Measurements from ENCODE around the gene CAMSAP2. TPM values are rescaled to one million over a fixed set of nuclear protein-coding genes. Genes with fewer than 3 reads are reported as not detected.
"Not testable (repeated sequence)": the region's sequence is repeated elsewhere in the genome, so short reads cannot be mapped to it uniquely, and the experiment has no call there.

Gene CAMSAP2
- total RNA-seq, 1 donor from 2014 or later: 27.9 TPM

- Mint-ChIP-seq H3K9me3 (ENCODE audit: low read depth) (peaks cover 4% of the 10 kb centered on the region), H3K27ac (no peak overlapping the region), H3K4me1 (ENCODE audit: low read depth) (peaks cover 24% of the 10 kb centered on the region), H3K36me3 (ENCODE audit: insufficient read depth) (peaks cover 7% of the 10 kb centered on the region), H3K27me3 (no peaks in the 10 kb centered on the region), H3K4me3 (ENCODE audit: low read depth) (peak overlapping the region; percentile 53)
- TF ChIP-seq CTCF (IDR thresholded peaks at IDR 0.05; ENCODE audit: unreplicated experiment): no peak
- DNase-seq (ENCODE audit: low spot score, unreplicated experiment): no peak
Measured at GRCh38 chr1:200741551-200742207, 3.0 kb downstream of the CAMSAP2 start.

DNA sequence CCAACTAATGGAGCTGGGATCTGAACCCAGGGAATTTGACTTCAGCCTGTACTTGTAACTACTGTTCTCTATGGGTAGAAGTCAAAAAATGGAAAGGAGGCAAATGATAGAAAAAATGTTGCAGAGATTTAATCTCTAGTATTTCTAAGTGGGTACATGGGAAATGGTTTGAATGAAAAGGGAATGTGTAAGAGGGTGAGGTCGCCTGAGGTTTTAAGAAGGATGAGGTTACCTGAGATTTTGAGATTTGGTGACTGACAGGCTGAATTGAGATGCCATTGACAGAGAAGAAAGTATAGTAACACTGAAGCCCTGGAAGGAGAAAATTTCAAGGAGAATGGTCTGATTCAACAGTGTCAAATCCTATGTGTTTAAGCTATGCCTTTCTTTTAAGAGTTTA, 5.5 kb downstream of the CAMSAP2 start:
- no peak for DNase-seq (ENCODE audit: low spot score, unreplicated experiment)
- no peak overlapping the region for H3K27ac Mint-ChIP-seq
- no peak for TF ChIP-seq CTCF (IDR thresholded peaks at IDR 0.05; ENCODE audit: unreplicated experiment)
- no peak overlapping the region for H3K4me3 Mint-ChIP-seq (ENCODE audit: low read depth)
- peaks cover 21% of the 10 kb centered on the region for H3K4me1 Mint-ChIP-seq (ENCODE audit: low read depth)
- peaks cover 14% of the 10 kb centered on the region for H3K36me3 Mint-ChIP-seq (ENCODE audit: insufficient read depth)
- no peaks in the 10 kb centered on the region for H3K27me3 Mint-ChIP-seq
- peaks cover 7% of the 10 kb centered on the region for H3K9me3 Mint-ChIP-seq (ENCODE audit: low read depth)

DNA sequence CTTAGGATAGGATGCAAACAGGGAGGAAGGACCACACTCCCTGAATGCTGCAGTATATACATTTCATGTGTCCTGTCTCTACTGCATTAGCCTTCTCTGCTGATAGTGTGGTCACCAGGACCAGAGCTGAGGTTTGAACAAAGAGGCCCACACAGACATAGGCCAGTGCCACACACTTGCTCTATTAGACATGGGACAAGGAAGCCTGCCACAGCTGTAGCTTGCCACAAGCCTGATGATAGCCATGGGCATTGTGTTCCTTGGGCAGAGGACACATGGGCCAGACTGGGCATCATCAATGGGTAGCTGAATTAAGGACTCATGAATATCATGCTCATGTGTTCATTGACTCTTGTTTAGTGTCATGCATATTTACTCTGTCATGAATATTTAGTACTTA, 10.4 kb downstream of the CAMSAP2 start:
- peaks cover 15% of the 10 kb centered on the region for H3K36me3 Mint-ChIP-seq (ENCODE audit: insufficient read depth)
- H3K27ac Mint-ChIP-seq: no peak overlapping the region
- no peaks in the 10 kb centered on the region for H3K4me1 Mint-ChIP-seq (ENCODE audit: low read depth)
- peaks cover 7% of the 10 kb centered on the region for H3K9me3 Mint-ChIP-seq (ENCODE audit: low read depth)
- TF ChIP-seq CTCF (IDR thresholded peaks at IDR 0.05; ENCODE audit: unreplicated experiment): no peak
- no peaks in the 10 kb centered on the region for H3K27me3 Mint-ChIP-seq
- H3K4me3 Mint-ChIP-seq (ENCODE audit: low read depth): no peak overlapping the region
- DNase-seq (ENCODE audit: low spot score, unreplicated experiment): no peak

- peaks cover 14% of the 10 kb centered on the region for H3K36me3 Mint-ChIP-seq (ENCODE audit: insufficient read depth)
- not testable (repeated sequence) for H3K4me1 Mint-ChIP-seq (ENCODE audit: low read depth); H3K27me3 Mint-ChIP-seq; DNase-seq (ENCODE audit: low spot score, unreplicated experiment); H3K27ac Mint-ChIP-seq; H3K9me3 Mint-ChIP-seq (ENCODE audit: low read depth); H3K4me3 Mint-ChIP-seq (ENCODE audit: low read depth)
Measured at GRCh38 chr1:200750749-200751148, 12.1 kb downstream of the CAMSAP2 start.

DNA sequence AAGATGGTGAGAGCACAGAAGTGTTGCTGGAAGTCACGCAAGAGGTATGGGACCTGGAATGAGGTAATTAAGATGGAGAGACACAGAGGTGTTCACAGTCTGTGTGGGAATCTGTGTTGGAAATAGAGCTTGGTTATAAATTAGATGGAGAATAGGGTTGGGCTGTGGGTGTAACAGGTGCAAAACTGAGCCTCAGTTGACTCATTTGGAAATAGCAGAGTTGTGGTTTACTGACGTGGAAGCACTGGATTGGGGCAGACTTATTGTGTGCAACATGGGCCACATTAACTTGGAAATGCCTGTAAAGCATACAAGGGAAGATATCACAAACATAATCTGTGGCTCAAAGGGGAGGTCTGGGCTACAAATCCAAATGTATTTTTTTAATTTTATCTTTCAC, 13.0 kb downstream of the CAMSAP2 start:
- H3K27ac Mint-ChIP-seq: no peak overlapping the region
- peaks cover 3% of the 10 kb centered on the region for H3K9me3 Mint-ChIP-seq (ENCODE audit: low read depth)
- no peaks in the 10 kb centered on the region for H3K4me1 Mint-ChIP-seq (ENCODE audit: low read depth)
- H3K36me3 Mint-ChIP-seq (ENCODE audit: insufficient read depth): peaks cover 11% of the 10 kb centered on the region
- no peak overlapping the region for H3K4me3 Mint-ChIP-seq (ENCODE audit: low read depth)
- TF ChIP-seq CTCF (IDR thresholded peaks at IDR 0.05; ENCODE audit: unreplicated experiment): no peak
- DNase-seq (ENCODE audit: low spot score, unreplicated experiment): no peak
- no peaks in the 10 kb centered on the region for H3K27me3 Mint-ChIP-seq

- no peaks in the 10 kb centered on the region for H3K9me3 Mint-ChIP-seq (ENCODE audit: low read depth)
- TF ChIP-seq CTCF (IDR thresholded peaks at IDR 0.05; ENCODE audit: unreplicated experiment): no peak
- peaks cover 8% of the 10 kb centered on the region for H3K4me1 Mint-ChIP-seq (ENCODE audit: low read depth)
- peaks cover 4% of the 10 kb centered on the region for H3K36me3 Mint-ChIP-seq (ENCODE audit: insufficient read depth)
- H3K27ac Mint-ChIP-seq: peak overlapping the region; percentile 10
- H3K27me3 Mint-ChIP-seq: no peaks in the 10 kb centered on the region
- no peak for DNase-seq (ENCODE audit: low spot score, unreplicated experiment)
- no peak overlapping the region for H3K4me3 Mint-ChIP-seq (ENCODE audit: low read depth)
Measured at GRCh38 chr1:200753650-200754198, 15.0 kb downstream of the CAMSAP2 start.
